Frontal cortex (tissue), 4 donors: Measurements from ENCODE around the gene ARNT2. TPM values are rescaled to one million over a fixed set of nuclear protein-coding genes. Genes with fewer than 3 reads are reported as not detected.
A peak's percentile ranks its signal among the peaks of the same experiment; 100 is the strongest.
"Not testable (repeated sequence)": the region's sequence is repeated elsewhere in the genome, so short reads cannot be mapped to it uniquely, and the experiment has no call there.

Experiments used
- DNase-seq, 2 donors: peaks; one replicate each; pipeline ENCODE4 v3.0.0; 2012; ENCODE audit warnings: low spot score in 2 of 2
- FAIRE-seq: peaks from 2 replicates; lab custom pipeline; 2012; peaks lifted over from hg19 to GRCh38; lab: Jason Lieb, UNC
- total RNA-seq: library from RNA; depleted of rRNA; stranded (reverse); fragments of >200 nt; gene quantifications from one replicate; pipeline ENCODE4 v1.2.3, GENCODE V29; 2014
- donor health status: control.
- donor health status: control.
- donor health status: control.

Gene ARNT2
- total RNA-seq = 43.2 TPM

GRCh38 chr15:80404057-80404760 lies at the start of gene ARNT2:
Gene ARNT2, plus strand, starts transcription at chr15:80404382. Its CDS starts 134 bp downstream, at chr15:80404516.
- peak; percentile 69 to 81 for DNase-seq
- FAIRE-seq = no peak

GRCh38 chr15:80367094-80367493 lies 37.1 kb upstream of the ARNT2 start:
- DNase-seq (no peak), FAIRE-seq (no peak)

GRCh38 chr15:80367661-80368060 lies 36.5 kb upstream of the ARNT2 start:
- DNase-seq = no peak
- FAIRE-seq = no peak

- DNase-seq (no peak), FAIRE-seq (no peak)
Measured at GRCh38 chr15:80371924-80372323, 32.3 kb upstream of the ARNT2 start.

- DNase-seq (no peak), FAIRE-seq (no peak)
Measured at GRCh38 chr15:80374441-80374840, 29.7 kb upstream of the ARNT2 start.

GRCh38 chr15:80375968-80376891 lies 28.0 kb upstream of the ARNT2 start:
- FAIRE-seq = no peak
- no peak for DNase-seq

- DNase-seq (peak in 1 of 2 donors; percentile 22), FAIRE-seq (no peak)
Measured at GRCh38 chr15:80379693-80380092, 24.5 kb upstream of the ARNT2 start.

- DNase-seq (no peak), FAIRE-seq (no peak)
Measured at GRCh38 chr15:80380154-80380553, 24.0 kb upstream of the ARNT2 start.

GRCh38 chr15:80382285-80382684 lies 21.9 kb upstream of the ARNT2 start:
- FAIRE-seq (no peak), DNase-seq (no peak)

GRCh38 chr15:80384432-80384831 lies 19.8 kb upstream of the ARNT2 start:
- DNase-seq (no peak), FAIRE-seq (no peak)

GRCh38 chr15:80386151-80386550 lies 18.0 kb upstream of the ARNT2 start:
- no peak for DNase-seq
- FAIRE-seq = no peak

- no peak for DNase-seq
Measured at GRCh38 chr15:80388326-80388725, 15.9 kb upstream of the ARNT2 start.

GRCh38 chr15:80389370-80389769 lies 14.8 kb upstream of the ARNT2 start:
- DNase-seq (no peak), FAIRE-seq (no peak)

More at GRCh38 chr15:80388326-80388725, 15.9 kb upstream of the ARNT2 start:
- FAIRE-seq = no peak

- FAIRE-seq, DNase-seq: not testable (repeated sequence)
Measured at GRCh38 chr15:80390942-80391341, 13.2 kb upstream of the ARNT2 start.

GRCh38 chr15:80395616-80396015 lies 8.6 kb upstream of the ARNT2 start:
- FAIRE-seq (no peak), DNase-seq (no peak)

GRCh38 chr15:80396096-80396495 lies 8.1 kb upstream of the ARNT2 start:
- no peak for FAIRE-seq
- DNase-seq = no peak

- no peak for DNase-seq
- no peak for FAIRE-seq
Measured at GRCh38 chr15:80399508-80399907, 4.7 kb upstream of the ARNT2 start.

- no peak for FAIRE-seq
Measured at GRCh38 chr15:80401456-80401855, 2.7 kb upstream of the ARNT2 start.

GRCh38 chr15:80402339-80402738 lies 1.8 kb upstream of the ARNT2 start:
- FAIRE-seq (no peak), DNase-seq (no peak)

More at GRCh38 chr15:80401456-80401855, 2.7 kb upstream of the ARNT2 start:
- DNase-seq = no peak

- peak in 1 of 2 donors; percentile 65 for DNase-seq
Measured at GRCh38 chr15:80403712-80404056, 498 bp upstream of the ARNT2 start.

More at GRCh38 chr15:80403712-80404056, 498 bp upstream of the ARNT2 start:
- FAIRE-seq = no peak
